Measurements from ENCODE around the gene TAL2.

TAL2 gene

DNA sequence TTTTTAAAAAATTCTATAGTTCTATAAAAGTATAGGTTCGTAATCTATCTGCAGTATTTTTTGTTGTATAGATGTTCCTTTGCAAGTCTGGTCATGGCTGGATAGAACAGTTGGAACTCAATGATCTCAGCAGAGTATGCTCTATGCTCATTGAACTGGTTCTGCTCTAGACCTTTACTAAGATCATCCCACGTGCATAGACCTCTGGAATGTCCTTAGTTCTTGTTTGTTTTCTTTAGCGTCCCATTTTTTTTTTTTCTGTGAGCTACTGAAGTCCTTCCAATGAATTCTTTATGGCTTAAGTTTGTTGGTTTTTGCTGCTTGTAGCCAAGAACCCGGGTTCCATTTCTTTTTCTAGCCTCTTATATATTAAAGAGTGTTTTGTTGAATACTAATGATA, 35.6 kb downstream of the TAL2 start:
- Histone ChIP-seq H3K36me3 (ENCODE audit: control insufficient read depth in 2 of 2, insufficient read depth in 1 of 2, low read length in 2 of 2) (peaks cover 2 to 3% of the 10 kb centered on the region in 2 experiments; a peak in 1 of 3 replicates), H3K9me3 (ENCODE audit: control insufficient read depth, insufficient read depth, low read depth, low read length) (no peaks in the 10 kb centered on the region), H3K4me1 (ENCODE audit: control insufficient read depth, insufficient read depth, low read length) (peaks cover 10% of the 10 kb centered on the region), H3K4me3 (ENCODE audit: low read depth, low read length) (no peak overlapping the region), H3K27ac (ENCODE audit: extremely low read depth, low read depth, low read length) (no peak overlapping the region)
- ChIA-PET CTCF (interaction anchor here (1.0 kb wide), 1 partner anchor 20 kb away, joined by 4 read pairs; no protein-coding TSS in a partner anchor), POLR2A (no interaction called here)
- TF ChIP-seq TCF7L2 (IDR thresholded peaks at IDR 0.05; ENCODE audit: borderline replicate concordance, low read depth, low read length) (no peak), TRIM28 (IDR thresholded peaks at IDR 0.05; ENCODE audit: borderline replicate concordance, low read length) (0 out of 2 replicates have a peak, but pooled peaks have one; percentile 39), GLI2 (tag by site-specific recombination; IDR thresholded peaks at IDR 0.05; ENCODE audit: borderline replicate concordance, low read depth) (no peak), ZNF174 (tag by site-specific recombination; IDR thresholded peaks at IDR 0.05) (no peak), KLF1 (tag by site-specific recombination; IDR thresholded peaks at IDR 0.05) (no peak), OSR2 (tag by site-specific recombination; IDR thresholded peaks at IDR 0.05) (peak; percentile 80), ZNF639 (tag by site-specific recombination; IDR thresholded peaks at IDR 0.05) (no peak), HOXA7 (CRISPR knock-in tag; IDR thresholded peaks at IDR 0.05; ENCODE audit: borderline replicate concordance) (no peak), ZNF580 (tag by site-specific recombination; IDR thresholded peaks at IDR 0.05) (no peak), ZNF660 (tag by site-specific recombination; IDR thresholded peaks at IDR 0.05) (no peak), ZNF600 (tag by site-specific recombination; IDR thresholded peaks at IDR 0.05) (peak; percentile 45; the same call in 1 of the 2 replicates), ZNF221 (tag by site-specific recombination; IDR thresholded peaks at IDR 0.05; ENCODE audit: borderline replicate concordance) (no peak), ZNF501 (tag by site-specific recombination; IDR thresholded peaks at IDR 0.05) (no peak), ZBTB17 (tag by site-specific recombination; IDR thresholded peaks at IDR 0.05) (peak; percentile 57), ZNF157 (tag by site-specific recombination; IDR thresholded peaks at IDR 0.05) (no peak), ZNF530 (tag by site-specific recombination; IDR thresholded peaks at IDR 0.05; ENCODE audit: low read depth) (no peak), ZNF112 (tag by site-specific recombination; IDR thresholded peaks at IDR 0.05) (no peak), ZNF155 (tag by site-specific recombination; IDR thresholded peaks at IDR 0.05) (no peak), ZNF19 (tag by site-specific recombination; IDR thresholded peaks at IDR 0.05; ENCODE audit: low read depth) (no peak), SCRT1 (tag by site-specific recombination; IDR thresholded peaks at IDR 0.05; ENCODE audit: borderline replicate concordance) (no peak), ZBTB48 (tag by site-specific recombination; IDR thresholded peaks at IDR 0.05) (no peak), ZNF350 (tag by site-specific recombination; IDR thresholded peaks at IDR 0.05) (no peak), FEZF1 (tag by site-specific recombination; IDR thresholded peaks at IDR 0.05) (peak; percentile 58)
- TF ChIP-seq, protein P1, sequence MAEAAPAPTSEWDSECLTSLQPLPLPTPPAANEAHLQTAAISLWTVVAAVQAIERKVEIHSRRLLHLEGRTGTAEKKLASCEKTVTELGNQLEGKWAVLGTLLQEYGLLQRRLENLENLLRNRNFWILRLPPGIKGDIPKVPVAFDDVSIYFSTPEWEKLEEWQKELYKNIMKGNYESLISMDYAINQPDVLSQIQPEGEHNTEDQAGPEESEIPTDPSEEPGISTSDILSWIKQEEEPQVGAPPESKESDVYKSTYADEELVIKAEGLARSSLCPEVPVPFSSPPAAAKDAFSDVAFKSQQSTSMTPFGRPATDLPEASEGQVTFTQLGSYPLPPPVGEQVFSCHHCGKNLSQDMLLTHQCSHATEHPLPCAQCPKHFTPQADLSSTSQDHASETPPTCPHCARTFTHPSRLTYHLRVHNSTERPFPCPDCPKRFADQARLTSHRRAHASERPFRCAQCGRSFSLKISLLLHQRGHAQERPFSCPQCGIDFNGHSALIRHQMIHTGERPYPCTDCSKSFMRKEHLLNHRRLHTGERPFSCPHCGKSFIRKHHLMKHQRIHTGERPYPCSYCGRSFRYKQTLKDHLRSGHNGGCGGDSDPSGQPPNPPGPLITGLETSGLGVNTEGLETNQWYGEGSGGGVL (tag by site-specific recombination; IDR thresholded peaks at IDR 0.05): no peak
- TF ChIP-seq, protein P2, sequence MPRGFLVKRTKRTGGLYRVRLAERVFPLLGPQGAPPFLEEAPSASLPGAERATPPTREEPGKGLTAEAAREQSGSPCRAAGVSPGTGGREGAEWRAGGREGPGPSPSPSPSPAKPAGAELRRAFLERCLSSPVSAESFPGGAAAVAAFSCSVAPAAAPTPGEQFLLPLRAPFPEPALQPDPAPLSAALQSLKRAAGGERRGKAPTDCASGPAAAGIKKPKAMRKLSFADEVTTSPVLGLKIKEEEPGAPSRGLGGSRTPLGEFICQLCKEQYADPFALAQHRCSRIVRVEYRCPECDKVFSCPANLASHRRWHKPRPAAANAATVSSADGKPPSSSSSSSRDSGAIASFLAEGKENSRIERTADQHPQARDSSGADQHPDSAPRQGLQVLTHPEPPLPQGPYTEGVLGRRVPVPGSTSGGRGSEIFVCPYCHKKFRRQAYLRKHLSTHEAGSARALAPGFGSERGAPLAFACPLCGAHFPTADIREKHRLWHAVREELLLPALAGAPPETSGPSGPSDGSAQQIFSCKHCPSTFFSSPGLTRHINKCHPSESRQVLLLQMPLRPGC (tag by site-specific recombination; IDR thresholded peaks at IDR 0.05): 0 out of 2 replicates have a peak, but pooled peaks have one; percentile 41
- TF ChIP-seq, protein P3, sequence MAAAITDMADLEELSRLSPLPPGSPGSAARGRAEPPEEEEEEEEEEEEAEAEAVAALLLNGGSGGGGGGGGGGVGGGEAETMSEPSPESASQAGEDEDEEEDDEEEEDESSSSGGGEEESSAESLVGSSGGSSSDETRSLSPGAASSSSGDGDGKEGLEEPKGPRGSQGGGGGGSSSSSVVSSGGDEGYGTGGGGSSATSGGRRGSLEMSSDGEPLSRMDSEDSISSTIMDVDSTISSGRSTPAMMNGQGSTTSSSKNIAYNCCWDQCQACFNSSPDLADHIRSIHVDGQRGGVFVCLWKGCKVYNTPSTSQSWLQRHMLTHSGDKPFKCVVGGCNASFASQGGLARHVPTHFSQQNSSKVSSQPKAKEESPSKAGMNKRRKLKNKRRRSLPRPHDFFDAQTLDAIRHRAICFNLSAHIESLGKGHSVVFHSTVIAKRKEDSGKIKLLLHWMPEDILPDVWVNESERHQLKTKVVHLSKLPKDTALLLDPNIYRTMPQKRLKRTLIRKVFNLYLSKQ (tag by site-specific recombination; IDR thresholded peaks at IDR 0.05; ENCODE audit: borderline replicate concordance): no peak
- TF ChIP-seq, protein P4, sequence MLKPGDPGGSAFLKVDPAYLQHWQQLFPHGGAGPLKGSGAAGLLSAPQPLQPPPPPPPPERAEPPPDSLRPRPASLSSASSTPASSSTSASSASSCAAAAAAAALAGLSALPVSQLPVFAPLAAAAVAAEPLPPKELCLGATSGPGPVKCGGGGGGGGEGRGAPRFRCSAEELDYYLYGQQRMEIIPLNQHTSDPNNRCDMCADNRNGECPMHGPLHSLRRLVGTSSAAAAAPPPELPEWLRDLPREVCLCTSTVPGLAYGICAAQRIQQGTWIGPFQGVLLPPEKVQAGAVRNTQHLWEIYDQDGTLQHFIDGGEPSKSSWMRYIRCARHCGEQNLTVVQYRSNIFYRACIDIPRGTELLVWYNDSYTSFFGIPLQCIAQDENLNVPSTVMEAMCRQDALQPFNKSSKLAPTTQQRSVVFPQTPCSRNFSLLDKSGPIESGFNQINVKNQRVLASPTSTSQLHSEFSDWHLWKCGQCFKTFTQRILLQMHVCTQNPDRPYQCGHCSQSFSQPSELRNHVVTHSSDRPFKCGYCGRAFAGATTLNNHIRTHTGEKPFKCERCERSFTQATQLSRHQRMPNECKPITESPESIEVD (tag by site-specific recombination; IDR thresholded peaks at IDR 0.05): peak; percentile 57
- TF ChIP-seq, protein P5, sequence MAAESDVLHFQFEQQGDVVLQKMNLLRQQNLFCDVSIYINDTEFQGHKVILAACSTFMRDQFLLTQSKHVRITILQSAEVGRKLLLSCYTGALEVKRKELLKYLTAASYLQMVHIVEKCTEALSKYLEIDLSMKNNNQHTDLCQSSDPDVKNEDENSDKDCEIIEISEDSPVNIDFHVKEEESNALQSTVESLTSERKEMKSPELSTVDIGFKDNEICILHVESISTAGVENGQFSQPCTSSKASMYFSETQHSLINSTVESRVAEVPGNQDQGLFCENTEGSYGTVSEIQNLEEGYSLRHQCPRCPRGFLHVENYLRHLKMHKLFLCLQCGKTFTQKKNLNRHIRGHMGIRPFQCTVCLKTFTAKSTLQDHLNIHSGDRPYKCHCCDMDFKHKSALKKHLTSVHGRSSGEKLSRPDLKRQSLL (tag by site-specific recombination; IDR thresholded peaks at IDR 0.05): peak; percentile 90
